Ovary (tissue), 3 donors: ENCODE data around the gene DIP2C.

Source experiments
- CTCF ChIP-seq, 3 donors: fragments of 450-650 bp in 2 of 3; fragments of 200-600 bp in 1 of 3; IDR thresholded peaks; one replicate each; pipeline versions ENCODE4 v1.5.1 to v1.8.0; 2016 to 2022; ENCODE audit warnings: antibody characterized with exemption in 3 of 3, mild to moderate bottlenecking in 1 of 3
- POLR2A ChIP-seq: fragments of 450-650 bp; IDR thresholded peaks from one replicate; pipeline ENCODE4 v1.6.1; 2017; ENCODE audit warnings: antibody characterized with exemption, mild to moderate bottlenecking, moderate library complexity
- donor health status: DM: no; HTN: no; CAD: no.

DNA sequence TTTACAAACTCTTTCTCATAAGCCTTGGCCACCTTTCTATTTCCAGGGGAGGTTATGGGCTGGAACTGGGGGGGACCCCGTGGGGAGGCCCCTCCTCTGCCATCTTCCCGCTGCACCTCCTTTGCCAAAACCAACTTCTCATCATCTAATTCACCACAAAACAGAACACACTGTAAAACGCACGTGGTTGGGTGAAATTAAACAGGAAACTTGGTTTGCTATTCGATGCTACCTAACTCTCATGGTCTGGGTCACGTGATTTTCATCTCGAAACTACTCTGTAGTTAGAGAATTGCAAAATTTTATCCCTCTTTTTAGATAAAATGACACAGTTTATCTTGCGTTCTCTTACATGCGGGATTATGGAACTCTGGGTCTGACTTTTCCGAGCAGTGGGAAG is 312.2 kb downstream of the DIP2C start:
- TF ChIP-seq CTCF (IDR thresholded peaks at IDR 0.05) (no peak), POLR2A (no peak)
